Stimulated activated CD4-positive, alpha-beta T cell treated with anti-CD3 and anti-CD28 coated beads, Interleukin-4, amount 100 ng/mL, for 48 hours (primary cell): Measurements from ENCODE around the gene CFHR4.
"Not testable (repeated sequence)": the region's sequence is repeated elsewhere in the genome, so short reads cannot be mapped to it uniquely, and the experiment has no call there.

ENCODE experiments used
- DNase-seq, 2 donors: peaks; one replicate each; pipeline ENCODE4 v3.0.0-alpha.2; 2020; ENCODE audit warnings: low read depth in 2 of 2

Gene CFHR4

GRCh38 chr1:196887515-196888239, at the start of gene CFHR4:
Gene CFHR4, plus strand, starts transcription at chr1:196888052. Its CDS starts 99 bp downstream, at chr1:196888151.
- DNase-seq, result no peak

- not testable (repeated sequence) for DNase-seq
Observed at GRCh38 chr1:196849613-196850492, 38.0 kb upstream of the CFHR4 start.

GRCh38 chr1:196856053-196856452, 31.8 kb upstream of the CFHR4 start:
- DNase-seq, result no peak

- DNase-seq, result no peak
Observed at GRCh38 chr1:196857188-196857587, 30.7 kb upstream of the CFHR4 start.

- DNase-seq, result no peak
Observed at GRCh38 chr1:196858811-196859210, 29.0 kb upstream of the CFHR4 start.

GRCh38 chr1:196860323-196860884, 27.4 kb upstream of the CFHR4 start:
- DNase-seq, result no peak

- DNase-seq, result no peak
Observed at GRCh38 chr1:196861429-196861828, 26.4 kb upstream of the CFHR4 start.

- no peak for DNase-seq
Observed at GRCh38 chr1:196866974-196867373, 20.9 kb upstream of the CFHR4 start.

- DNase-seq, result no peak
Observed at GRCh38 chr1:196873385-196873784, 14.5 kb upstream of the CFHR4 start.

- DNase-seq, result no peak
Observed at GRCh38 chr1:196875935-196876334, 11.9 kb upstream of the CFHR4 start.

- no peak for DNase-seq
Observed at GRCh38 chr1:196877964-196878363, 9.9 kb upstream of the CFHR4 start.

- not testable (repeated sequence) for DNase-seq
Observed at GRCh38 chr1:196886560-196886959, 1.3 kb upstream of the CFHR4 start.

GRCh38 chr1:196890668-196891067, 2.8 kb downstream of the CFHR4 start:
- DNase-seq, result no peak

GRCh38 chr1:196891251-196891650, 3.4 kb downstream of the CFHR4 start:
- DNase-seq, result no peak

- no peak for DNase-seq
Observed at GRCh38 chr1:196896355-196896754, 8.5 kb downstream of the CFHR4 start.

- no peak for DNase-seq
Observed at GRCh38 chr1:196897158-196897828, 9.4 kb downstream of the CFHR4 start.

- no peak for DNase-seq
Observed at GRCh38 chr1:196902344-196902743, 14.5 kb downstream of the CFHR4 start.

GRCh38 chr1:196910215-196910614, 22.4 kb downstream of the CFHR4 start:
- no peak for DNase-seq

GRCh38 chr1:196912283-196912682, 24.4 kb downstream of the CFHR4 start:
- DNase-seq, result not testable (repeated sequence)

- not testable (repeated sequence) for DNase-seq
Observed at GRCh38 chr1:196926839-196927238, 39.0 kb downstream of the CFHR4 start.

GRCh38 chr1:196932853-196933252, 45.0 kb downstream of the CFHR4 start:
- not testable (repeated sequence) for DNase-seq
